Activated naive CD8-positive, alpha-beta T cell treated with anti-CD3 and anti-CD28 coated beads, Interleukin-2, amount 10 ng/mL, durations not matched to agents 7 days and 5 days (primary cell): ENCODE data around the gene MAPK1. TPM values are rescaled to one million over a fixed set of nuclear protein-coding genes. Genes with fewer than 3 reads are reported as not detected.

Experiments
- total RNA-seq, 2 experiments: library from RNA; stranded (reverse); gene quantifications; one replicate each; pipeline ENCODE4 v1.2.3, GENCODE V29; 2021

Gene MAPK1
- total RNA-seq, 2 experiments from 2014 or later, result 126 to 131 TPM

Other genes starting within 250 kb of the MAPK1 start
- gene YDJC, start 237.6 kb downstream of the MAPK1 start, total RNA-seq, result 10 to 100 TPM; 45.3 to 46.7 TPM
- under 1 TPM; 0.50 to 0.79 TPM for gene CCDC116, start 234.9 kb downstream of the MAPK1 start, total RNA-seq
- gene SDF2L1, start 225.3 kb downstream of the MAPK1 start, total RNA-seq, result 10 to 100 TPM; 36.0 to 39.7 TPM
- 10 to 100 TPM; 67.0 to 73.1 TPM for gene PPIL2, start 201.6 kb downstream of the MAPK1 start, total RNA-seq
- 10 to 100 TPM; 14.7 to 14.9 TPM for gene YPEL1, start 131.9 kb downstream of the MAPK1 start, total RNA-seq
- 10 to 100 TPM; 19.5 to 21.6 TPM for gene PPM1F, start 85.2 kb upstream of the MAPK1 start, total RNA-seq
- 10 to 100 TPM; 45.6 to 56.6 TPM for gene TOP3B, start 115.1 kb upstream of the MAPK1 start, total RNA-seq